ENCODE measurements around the gene S100A7A.
A peak's percentile ranks its signal among the peaks of the same experiment; 100 is the strongest.
"Not testable (repeated sequence)": the region's sequence is repeated elsewhere in the genome, so short reads cannot be mapped to it uniquely, and the experiment has no call there.

Gene S100A7A

DNA sequence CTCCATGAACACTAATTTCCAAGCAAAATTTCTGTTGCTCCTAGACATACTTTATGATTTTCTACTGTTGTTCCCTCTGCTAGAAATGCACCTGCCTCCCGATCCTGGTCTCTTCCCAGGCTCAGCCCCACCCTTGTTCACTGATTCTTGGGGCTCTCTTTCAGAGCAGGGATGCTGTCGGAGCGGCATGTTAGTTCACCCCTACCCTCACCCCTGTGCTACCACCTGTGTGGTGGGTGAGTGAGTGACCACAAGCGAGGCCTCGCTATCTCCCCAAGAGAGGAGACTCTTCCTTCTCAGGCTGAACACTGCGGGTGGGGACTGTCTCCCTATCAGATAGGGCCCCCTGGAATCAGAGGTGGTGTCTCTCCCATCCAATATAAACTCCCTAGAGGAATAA, 20.5 kb upstream of the S100A7A start:
- DNase-seq, result no peak

DNA sequence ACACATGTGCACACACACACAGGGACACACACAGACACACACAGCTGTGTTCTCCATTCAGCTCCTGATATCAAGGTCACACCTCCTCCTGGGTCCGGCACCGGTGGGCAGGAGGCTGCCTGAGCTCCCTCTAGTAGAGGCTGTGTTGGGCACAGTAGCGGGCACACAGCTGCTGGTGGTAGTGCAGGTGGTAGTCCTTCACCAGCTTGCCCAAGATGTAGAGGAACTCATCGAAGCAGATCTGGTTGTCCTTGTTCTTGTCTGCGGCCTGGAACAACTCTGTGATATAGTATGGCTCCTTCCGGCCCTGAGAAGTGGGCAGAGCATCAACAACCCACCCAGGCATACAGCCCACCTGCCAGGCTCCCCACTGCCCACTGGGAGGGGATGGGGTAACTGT, 19.9 kb upstream of the S100A7A start:
- no peak for DNase-seq

- DNase-seq, result no peak
These were observed 19.0 kb upstream of the S100A7A start for GRCh38 chr1:153397051-153397923.

DNA sequence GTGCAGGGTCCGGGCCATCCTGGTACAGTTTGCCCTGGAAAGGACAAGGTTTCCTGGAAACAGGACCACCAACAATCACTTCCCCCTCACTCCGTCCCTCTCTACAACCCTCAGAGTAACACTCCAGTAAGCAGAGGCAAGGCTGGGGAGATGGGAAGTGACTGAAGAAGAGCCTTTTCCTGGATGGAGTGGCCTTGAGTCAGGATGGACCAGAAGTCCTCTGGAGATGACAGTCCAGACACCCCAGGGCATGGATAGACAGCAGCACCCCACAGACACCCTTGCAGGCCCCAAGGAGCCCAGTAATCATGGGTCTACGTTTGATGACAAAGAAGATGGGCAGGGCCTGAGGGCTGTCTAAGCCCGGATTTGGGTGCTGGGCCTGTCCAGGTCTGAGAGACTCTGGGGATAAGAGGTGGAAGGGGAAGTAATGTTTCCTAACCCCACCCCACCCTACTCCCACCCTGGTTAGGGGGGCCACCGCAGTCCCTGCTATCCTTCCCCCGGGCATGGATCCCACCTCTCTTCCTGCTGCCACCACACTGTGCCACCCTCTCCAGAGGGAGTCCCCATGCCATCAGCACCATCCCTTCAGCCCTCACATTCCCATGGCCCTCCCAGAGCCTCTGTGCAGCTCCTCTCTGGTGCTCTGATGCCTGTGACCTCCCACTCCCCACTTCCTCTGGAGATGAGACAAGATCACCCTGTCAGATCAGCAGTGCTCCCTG, 18.2 kb upstream of the S100A7A start:
- DNase-seq, result no peak

GRCh38 chr1:153399401-153400055, 16.8 kb upstream of the S100A7A start:
- no peak for DNase-seq

DNA sequence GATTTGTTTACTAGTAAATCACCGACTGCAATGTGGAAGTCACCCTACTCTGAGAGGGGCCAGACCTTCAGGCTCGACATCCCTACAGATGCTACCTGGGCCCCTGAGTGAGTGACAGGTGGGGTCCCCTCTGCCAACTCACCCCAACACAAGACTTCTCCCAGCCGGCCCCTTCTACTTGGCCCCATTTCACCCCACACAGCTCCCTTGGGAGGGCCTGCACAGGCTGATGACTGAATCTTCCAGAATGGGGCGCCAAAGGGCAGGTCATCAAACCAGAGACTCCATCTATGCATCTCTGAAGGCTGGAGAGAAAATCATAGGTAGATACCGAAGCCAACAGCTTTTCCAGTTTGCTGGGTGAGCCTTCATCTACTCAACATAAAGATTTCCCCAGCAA, 16.1 kb upstream of the S100A7A start:
- no peak for DNase-seq

- no peak for DNase-seq
These were observed 14.9 kb upstream of the S100A7A start for GRCh38 chr1:153401461-153401860.

- DNase-seq, result no peak
These were observed 14.1 kb upstream of the S100A7A start for GRCh38 chr1:153402226-153402625.

DNA sequence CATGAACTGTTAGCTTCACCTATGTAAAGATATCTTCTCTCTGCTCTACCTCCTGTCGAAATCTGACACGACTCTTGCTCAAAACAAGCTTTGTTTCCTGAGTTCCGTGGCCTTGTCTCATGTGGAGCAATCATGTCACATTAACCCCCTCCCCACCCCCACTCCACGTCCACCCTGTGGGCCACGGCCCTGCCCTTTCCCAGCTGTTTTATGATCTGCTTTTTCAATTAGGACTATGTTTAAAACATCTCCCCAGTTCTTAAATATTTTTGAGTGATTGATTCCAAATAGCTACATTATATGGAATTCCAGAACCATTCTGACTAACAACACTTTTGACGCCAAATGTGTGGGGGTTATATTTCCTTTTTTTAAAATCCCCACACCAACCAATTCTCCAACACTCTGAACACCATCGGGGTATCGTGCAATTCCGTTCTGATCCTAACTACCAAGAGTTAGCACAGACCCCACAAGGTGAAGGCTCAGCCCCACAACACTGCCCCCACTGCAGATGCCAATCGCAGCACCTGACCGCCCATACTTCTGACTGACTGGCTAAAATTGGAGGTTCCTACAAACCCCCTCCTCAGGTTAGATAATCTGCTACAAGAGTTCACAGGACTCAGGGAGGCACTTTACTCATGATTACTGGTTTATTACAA, 12.8 kb upstream of the S100A7A start:
- no peak for DNase-seq

GRCh38 chr1:153404086-153404635, 12.2 kb upstream of the S100A7A start:
- peak; percentile 11 for DNase-seq

- DNase-seq, result no peak
These were observed 11.6 kb upstream of the S100A7A start for GRCh38 chr1:153404768-153405167.

GRCh38 chr1:153405825-153406599, 10.3 kb upstream of the S100A7A start:
- not testable (repeated sequence) for DNase-seq

- not testable (repeated sequence) for DNase-seq
These were observed 9.0 kb upstream of the S100A7A start for GRCh38 chr1:153407274-153407673.

DNA sequence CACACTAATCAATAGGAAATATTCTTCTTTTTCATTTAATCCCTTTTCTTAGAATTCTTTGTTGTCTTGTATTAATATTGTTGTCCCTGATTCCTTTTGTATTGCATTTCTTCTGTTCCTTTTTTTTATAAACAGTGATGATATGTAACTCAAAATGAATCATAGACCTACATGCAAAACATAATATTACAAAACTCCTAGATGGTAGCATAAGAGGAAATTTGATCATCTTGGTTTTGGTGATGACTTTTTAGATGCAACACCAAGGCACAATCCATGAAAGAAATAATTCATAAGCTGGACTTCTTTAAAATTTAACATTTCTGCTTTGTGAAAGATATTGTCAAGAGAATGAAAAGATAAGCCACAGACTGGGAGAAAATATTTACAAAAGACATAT, 2.4 kb upstream of the S100A7A start:
- not testable (repeated sequence) for DNase-seq

DNA sequence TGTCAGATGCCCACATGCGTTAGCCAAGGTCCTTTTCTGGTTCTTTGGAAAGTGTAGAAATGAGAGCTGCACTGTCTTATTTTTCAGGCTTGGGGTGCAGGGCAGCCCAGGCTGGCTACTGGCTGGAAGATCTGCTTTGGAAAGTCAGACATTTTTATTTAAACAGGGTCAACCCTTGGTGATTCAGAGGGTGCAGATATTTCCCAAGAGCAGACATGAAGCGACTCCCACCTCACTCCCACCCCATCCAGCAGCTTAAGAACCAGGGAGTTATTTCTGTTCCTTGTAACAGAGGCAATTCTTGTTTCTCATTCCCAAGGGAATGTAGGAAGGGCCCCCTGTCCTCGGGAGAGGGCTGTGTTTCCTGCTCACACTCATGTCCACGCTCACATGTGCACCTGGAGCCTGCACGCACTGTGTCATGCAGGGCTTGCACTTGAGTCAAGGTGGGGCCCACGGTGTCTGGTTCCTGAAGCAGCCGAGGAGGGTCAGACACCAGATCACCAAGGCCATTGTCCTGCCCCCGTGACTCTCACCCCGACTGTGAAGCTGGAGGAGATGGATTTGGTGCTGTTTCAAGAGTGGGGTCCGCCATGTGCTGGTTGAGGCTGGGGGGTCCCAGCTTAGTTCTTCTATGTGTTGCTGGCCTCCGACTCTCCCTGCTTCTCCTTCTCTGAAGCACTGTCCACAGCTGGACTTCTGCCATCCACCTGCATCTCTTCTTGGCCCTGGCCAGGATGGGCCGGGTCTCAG, 992 bp downstream of the S100A7A start:
- no peak for DNase-seq

GRCh38 chr1:153418758-153419435, 2.6 kb downstream of the S100A7A start:
- not testable (repeated sequence) for DNase-seq

- DNase-seq, result not testable (repeated sequence)
These were observed 3.1 kb downstream of the S100A7A start for GRCh38 chr1:153419436-153419793.

GRCh38 chr1:153420306-153420705, 4.0 kb downstream of the S100A7A start:
- no peak for DNase-seq

GRCh38 chr1:153422450-153423068, 6.2 kb downstream of the S100A7A start:
- peak; percentile 73 for DNase-seq

GRCh38 chr1:153426809-153427208, 10.5 kb downstream of the S100A7A start:
- DNase-seq, result no peak

Data from retina (tissue), 1 donor.